ENCODE data around the gene NPB. TPM values are rescaled to one million over a fixed set of nuclear protein-coding genes. Genes with fewer than 3 reads are reported as not detected.

The NPB gene
- total and polyA plus RNA-seq, 9 donors: 0.43 to 3.1 (median 1.3) TPM

DNA sequence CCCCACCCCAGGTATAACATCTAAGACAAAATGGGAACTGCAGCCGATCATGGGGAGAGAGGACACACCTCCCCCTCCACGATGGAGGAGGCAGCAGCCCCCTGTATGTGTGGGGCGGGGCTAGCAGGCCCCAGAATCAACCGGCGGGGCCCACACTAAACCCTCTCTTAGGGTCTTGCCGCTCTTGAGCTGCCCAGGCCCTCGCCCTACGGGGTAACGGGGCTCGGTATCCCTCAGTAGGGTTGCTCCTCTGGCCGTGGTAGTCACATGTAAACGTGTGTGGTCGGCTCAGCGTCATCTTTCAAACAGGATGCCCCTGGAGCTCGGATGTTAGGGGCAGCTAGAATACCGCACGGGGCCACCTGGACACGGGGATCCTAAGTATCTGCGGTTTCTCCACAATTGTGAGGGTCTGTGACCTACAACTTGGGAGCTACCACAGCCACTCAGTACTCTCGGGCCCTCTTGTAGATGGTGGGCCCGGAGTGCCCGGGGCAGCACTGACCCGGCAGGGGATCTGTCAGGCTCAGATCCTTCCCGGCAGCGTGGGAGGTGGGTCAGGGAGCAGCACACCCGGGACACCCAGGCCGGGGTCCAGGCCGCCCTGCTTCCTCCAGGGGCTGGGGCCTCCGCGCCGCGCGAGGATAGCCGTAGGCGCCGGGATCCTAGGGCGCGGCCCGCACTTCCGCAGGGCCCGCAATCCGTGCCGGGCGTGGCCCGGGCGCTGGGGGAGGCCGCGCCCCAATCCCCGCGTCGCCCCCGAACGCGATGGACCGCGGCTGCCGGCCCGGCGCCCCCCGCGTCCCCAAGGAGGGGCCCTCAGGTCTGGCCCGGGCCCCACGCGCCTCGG lies 31.7 kb upstream of the NPB start:
- Histone ChIP-seq H3K4me3 (peak overlapping the region; percentile 90), H3K27me3 (no peaks in the 10 kb centered on the region), H3K4me1 (ENCODE audit: insufficient read depth) (peaks cover 12% of the 10 kb centered on the region), H3K9me3 (no peaks in the 10 kb centered on the region), H3K36me3 (no peaks in the 10 kb centered on the region), H3K27ac (peak overlapping the region; percentile 87 to 95)
- peak in 4 of 5 donors; percentile 41 to 69 (median 56) for DNase-seq
- TF ChIP-seq EP300 (IDR thresholded peaks at IDR 0.05): no peak
- TF ChIP-seq POLR2A (IDR thresholded peaks at IDR 0.05): no peak
- TF ChIP-seq, protein P1, sequence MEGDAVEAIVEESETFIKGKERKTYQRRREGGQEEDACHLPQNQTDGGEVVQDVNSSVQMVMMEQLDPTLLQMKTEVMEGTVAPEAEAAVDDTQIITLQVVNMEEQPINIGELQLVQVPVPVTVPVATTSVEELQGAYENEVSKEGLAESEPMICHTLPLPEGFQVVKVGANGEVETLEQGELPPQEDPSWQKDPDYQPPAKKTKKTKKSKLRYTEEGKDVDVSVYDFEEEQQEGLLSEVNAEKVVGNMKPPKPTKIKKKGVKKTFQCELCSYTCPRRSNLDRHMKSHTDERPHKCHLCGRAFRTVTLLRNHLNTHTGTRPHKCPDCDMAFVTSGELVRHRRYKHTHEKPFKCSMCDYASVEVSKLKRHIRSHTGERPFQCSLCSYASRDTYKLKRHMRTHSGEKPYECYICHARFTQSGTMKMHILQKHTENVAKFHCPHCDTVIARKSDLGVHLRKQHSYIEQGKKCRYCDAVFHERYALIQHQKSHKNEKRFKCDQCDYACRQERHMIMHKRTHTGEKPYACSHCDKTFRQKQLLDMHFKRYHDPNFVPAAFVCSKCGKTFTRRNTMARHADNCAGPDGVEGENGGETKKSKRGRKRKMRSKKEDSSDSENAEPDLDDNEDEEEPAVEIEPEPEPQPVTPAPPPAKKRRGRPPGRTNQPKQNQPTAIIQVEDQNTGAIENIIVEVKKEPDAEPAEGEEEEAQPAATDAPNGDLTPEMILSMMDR (IDR thresholded peaks at IDR 0.05): no peak
- WGBS, 3 donors: 1 to 4% (median 2%) methylated on average over 23 to 65 of the region's 65 CpGs
- intact Hi-C loops (cut with DNase I): no loop called here

DNA sequence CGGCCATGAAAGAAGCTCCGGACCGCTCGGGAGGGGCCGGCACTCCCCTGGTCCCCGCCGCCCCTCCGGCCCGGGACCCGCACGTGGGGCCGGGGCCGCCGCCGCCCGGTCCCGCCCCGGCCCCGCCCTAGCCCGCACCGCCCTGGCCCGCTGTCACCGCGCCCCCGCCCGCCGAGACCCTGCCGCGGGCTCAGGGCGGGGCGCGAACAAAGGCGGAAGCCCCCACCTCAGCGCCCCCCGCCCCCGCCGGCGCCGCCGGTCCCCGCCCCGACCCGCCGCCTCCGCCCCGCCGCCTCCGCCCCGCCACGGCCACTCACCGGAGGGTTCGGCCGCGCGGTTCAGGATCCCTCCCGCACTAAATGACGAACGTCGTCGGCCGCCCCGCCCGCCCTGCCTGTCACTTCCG lies 31.1 kb upstream of the NPB start, which contains the start of gene ARHGDIA:
TSS of gene ARHGDIA (minus strand) at position 357 of the 406 bp plus-strand sequence. CDS start 1,407 bp downstream, outside the sequence.
- peaks cover 12% of the 10 kb centered on the region for H3K4me1 ChIP-seq (ENCODE audit: insufficient read depth)
- 0 to 1% methylated on average over 6 to 64 of the region's 64 CpGs; no CpG with 5 or more reads in 1 of the 3 donors for WGBS, 3 donors

DNA sequence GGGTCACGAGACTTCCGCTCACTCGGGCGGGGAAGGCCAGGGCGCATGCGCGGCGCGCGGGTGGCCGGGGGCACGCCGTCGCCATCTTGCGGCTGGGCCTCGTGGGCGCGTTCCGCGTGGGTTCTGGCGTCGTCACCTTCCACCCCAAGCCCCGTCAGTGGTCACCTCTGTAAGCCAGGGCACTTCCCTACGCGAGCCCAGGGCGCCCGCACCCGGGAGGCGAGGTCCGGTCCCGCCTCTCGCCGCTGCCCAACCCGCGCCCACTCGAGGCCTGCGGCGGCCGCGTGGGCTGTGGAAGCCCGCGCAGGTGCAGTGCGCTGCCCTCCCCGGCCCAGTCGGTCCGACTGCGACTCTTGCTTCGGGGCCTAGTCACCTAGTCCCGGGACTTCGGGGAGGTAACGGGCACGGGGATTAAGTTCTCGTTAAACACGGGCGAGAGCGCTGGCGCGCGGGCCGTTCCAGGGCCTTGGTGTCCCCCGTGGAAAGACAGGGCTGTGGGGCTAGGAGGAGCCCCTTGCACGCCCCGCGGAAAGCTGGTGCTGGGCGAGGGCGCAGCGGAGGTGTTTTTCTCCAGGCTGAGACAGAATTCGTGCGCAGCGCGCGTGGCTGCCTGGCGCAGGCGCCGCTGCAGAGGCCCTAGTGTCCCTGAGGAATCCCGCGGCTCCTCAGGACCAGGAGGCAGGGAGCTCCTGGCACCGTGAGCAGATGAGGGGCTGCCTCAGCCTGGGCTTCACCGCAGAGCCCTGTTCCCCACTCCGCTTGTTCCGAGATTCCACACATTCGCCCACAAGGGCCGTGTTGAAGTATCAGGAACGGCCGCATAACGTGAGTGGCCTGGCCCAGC lies 30.4 kb upstream of the NPB start:
- intact Hi-C loops (cut with DNase I): no loop called here
- H3K27ac ChIP-seq: peak overlapping the region; percentile 87 to 95
- H3K27me3 ChIP-seq: no peaks in the 10 kb centered on the region
- TF ChIP-seq, protein P1 (IDR thresholded peaks at IDR 0.05): peak in 2 of 3 donors; percentile 33 to 56
- TF ChIP-seq EP300 (IDR thresholded peaks at IDR 0.05): peak; percentile 21
- TF ChIP-seq POLR2A (IDR thresholded peaks at IDR 0.05): peak; percentile 98
- 0 to 1% (median 0%) methylated on average over 47 to 86 of the region's 86 CpGs for WGBS, 3 donors
- H3K36me3 ChIP-seq: no peaks in the 10 kb centered on the region
- DNase-seq: peak; percentile 93 to 96 (median 95)
- no peaks in the 10 kb centered on the region for H3K9me3 ChIP-seq
- H3K4me1 ChIP-seq (ENCODE audit: insufficient read depth): peaks cover 12% of the 10 kb centered on the region
- peak overlapping the region; percentile 90 for H3K4me3 ChIP-seq

More for the DNA sequence above, 31.1 kb upstream of the NPB start, which contains the start of gene ARHGDIA:
- Histone ChIP-seq H3K27ac (peak within 1 kb of the TSS; percentile 87 to 95), H3K9me3 (no peaks in the 10 kb centered on the region), H3K27me3 (no peaks in the 10 kb centered on the region), H3K36me3 (no peaks in the 10 kb centered on the region), H3K4me3 (peak within 1 kb of the TSS; percentile 90)
- TF ChIP-seq EP300 (IDR thresholded peaks at IDR 0.05) (no peak), POLR2A (IDR thresholded peaks at IDR 0.05) (no peak)
- TF ChIP-seq, protein P1 (IDR thresholded peaks at IDR 0.05): no peak
- DNase-seq: no peak
- intact Hi-C loops (cut with DNase I): no loop called here

DNA sequence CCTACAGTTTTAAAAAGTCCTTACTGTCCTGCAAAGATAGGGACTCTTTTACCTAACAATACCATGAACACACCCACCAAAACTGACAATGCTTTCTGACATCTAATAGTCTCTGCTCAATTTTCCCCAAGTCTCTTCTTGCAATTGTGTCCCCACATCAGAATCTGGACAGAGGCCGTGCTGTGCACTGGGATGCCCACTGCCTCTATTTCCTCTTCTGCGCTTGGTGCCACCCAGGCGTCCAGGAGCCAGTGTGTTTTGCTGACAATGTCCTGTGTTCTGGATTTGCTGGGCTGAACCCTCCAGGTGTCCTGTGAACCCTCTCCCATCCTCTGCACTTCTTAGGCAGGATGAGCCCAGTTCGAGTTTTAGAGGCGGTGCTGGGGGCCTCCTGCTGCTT lies 24.5 kb upstream of the NPB start:
- no peaks in the 10 kb centered on the region for H3K36me3 ChIP-seq
- WGBS, 3 donors: 94 to 97% (median 96%) methylated on average over 5 of the region's 5 CpGs
- no peaks in the 10 kb centered on the region for H3K27me3 ChIP-seq
- no peak overlapping the region for H3K27ac ChIP-seq
- H3K4me1 ChIP-seq (ENCODE audit: insufficient read depth): peaks cover 2% of the 10 kb centered on the region
- H3K9me3 ChIP-seq: no peaks in the 10 kb centered on the region
- no peak overlapping the region for H3K4me3 ChIP-seq
- no peak for DNase-seq
- TF ChIP-seq, protein P1 (IDR thresholded peaks at IDR 0.05): no peak
- TF ChIP-seq POLR2A (IDR thresholded peaks at IDR 0.05): no peak
- no peak for TF ChIP-seq EP300 (IDR thresholded peaks at IDR 0.05)
- intact Hi-C loops (cut with DNase I): no loop called here

Measured in ovary (tissue), 9 donors.